Fibroblast of lung (primary cell): Measurements from ENCODE around the gene ANXA2. TPM values are rescaled to one million over a fixed set of nuclear protein-coding genes. Genes with fewer than 3 reads are reported as not detected.

Experiments
- DNase-seq, 2 donors: peaks; one replicate each; pipeline versions ENCODE4 v3.0.0 to v3.0.0-alpha.2; 2010; ENCODE audit warnings: low read depth in 2 of 2
- H2AFZ ChIP-seq: 2 replicates; pipeline ENCODE4 v1.5.1; 2012; ENCODE audit warnings: low read length, control low read depth, inconsistent platforms
- H3K27ac ChIP-seq: 2 replicates; pipeline ENCODE4 v1.5.1; 2011; ENCODE audit warnings: low read length, control low read depth; ENCODE audit not compliant: insufficient read depth
- H3K27me3 ChIP-seq: 2 replicates; pipeline ENCODE4 v1.5.1; 2011; ENCODE audit warnings: mild to moderate bottlenecking, low read length; ENCODE audit not compliant: control insufficient read depth, insufficient read depth
- H3K36me3 ChIP-seq: 2 replicates; pipeline ENCODE4 v1.5.1; 2011; ENCODE audit warnings: low read length; ENCODE audit not compliant: control insufficient read depth, insufficient read depth
- H3K4me1 ChIP-seq: 2 replicates; pipeline ENCODE4 v1.5.1; 2011; ENCODE audit warnings: low read length; ENCODE audit not compliant: control insufficient read depth, insufficient read depth; ENCODE audit errors: extremely low read depth
- H3K4me2 ChIP-seq: 2 replicates; pipeline ENCODE4 v1.5.1; 2011; ENCODE audit warnings: low read length, control low read depth; ENCODE audit not compliant: insufficient read depth; ENCODE audit errors: extremely low read depth
- H3K4me3 ChIP-seq, 4 experiments: fragments of 200-600 bp in 1 of 4; sonication (generic) in 1 of 4; replicated peaks in 1 of 4; 2 replicates each; pipeline ENCODE4 v1.5.1; 2011 to 2016; ENCODE audit warnings: low read length in 4 of 4, low read depth in 3 of 4, mild to moderate bottlenecking in 3 of 4, control low read depth in 2 of 4, inconsistent platforms in 1 of 4, mixed read lengths in 1 of 4; ENCODE audit not compliant: insufficient read depth in 1 of 4; ENCODE audit errors: control extremely low read depth in 1 of 4
- H3K79me2 ChIP-seq: 2 replicates; pipeline ENCODE4 v1.5.1; 2012; ENCODE audit warnings: mild to moderate bottlenecking, low read length, inconsistent platforms; ENCODE audit not compliant: control insufficient read depth, insufficient read depth
- H3K9ac ChIP-seq: 2 replicates; pipeline ENCODE4 v1.5.1; 2011; ENCODE audit warnings: mild to moderate bottlenecking, low read length, control low read depth; ENCODE audit not compliant: insufficient read depth
- H3K9me3 ChIP-seq: 2 replicates; pipeline ENCODE4 v1.5.1; 2012; ENCODE audit warnings: low read depth, low read length; ENCODE audit not compliant: control insufficient read depth, insufficient read depth
- H4K20me1 ChIP-seq: 2 replicates; pipeline ENCODE4 v1.5.1; 2011; ENCODE audit warnings: low read length; ENCODE audit not compliant: control insufficient read depth, insufficient read depth; ENCODE audit errors: extremely low read depth
- CTCF ChIP-seq, 2 donors: IDR thresholded peaks in 1 of 2; conservative IDR thresholded peaks in 1 of 2; 1 replicate in 1 of 2; 2 replicates in 1 of 2; pipeline ENCODE4 v1.5.1; 2011 to 2012; ENCODE audit warnings: low read length in 2 of 2, control low read depth in 1 of 2, inconsistent platforms in 1 of 2, low read depth in 1 of 2, mild to moderate bottlenecking in 1 of 2
- EZH2 ChIP-seq: IDR thresholded peaks from 2 replicates; pipeline ENCODE4 v1.5.1; 2012; ENCODE audit warnings: low read length, control low read depth, mild to moderate bottlenecking; ENCODE audit errors: missing control alignments
- polyA plus RNA-seq, 2 donors: library from polyadenylated mRNA; depleted of rRNA in 1 of 2; stranded (reverse) in 1 of 2; unstranded in 1 of 2; fragments of >200 nt; gene quantifications; 2 replicates each; pipeline ENCODE4 v1.2.1, GENCODE V29; 2011 to 2012; ENCODE audit warnings: missing spikeins in 1 of 2
- total RNA-seq: library from RNA; depleted of rRNA; stranded (reverse); fragments of >200 nt; gene quantifications from 2 replicates; pipeline ENCODE4 v1.2.1, GENCODE V29; 2014

The ANXA2 gene
- total and polyA plus RNA-seq, 2 donors (not counting 1 experiment from before 2014, with no cell fraction given) = 2,754 to 4,872 TPM

DNA sequence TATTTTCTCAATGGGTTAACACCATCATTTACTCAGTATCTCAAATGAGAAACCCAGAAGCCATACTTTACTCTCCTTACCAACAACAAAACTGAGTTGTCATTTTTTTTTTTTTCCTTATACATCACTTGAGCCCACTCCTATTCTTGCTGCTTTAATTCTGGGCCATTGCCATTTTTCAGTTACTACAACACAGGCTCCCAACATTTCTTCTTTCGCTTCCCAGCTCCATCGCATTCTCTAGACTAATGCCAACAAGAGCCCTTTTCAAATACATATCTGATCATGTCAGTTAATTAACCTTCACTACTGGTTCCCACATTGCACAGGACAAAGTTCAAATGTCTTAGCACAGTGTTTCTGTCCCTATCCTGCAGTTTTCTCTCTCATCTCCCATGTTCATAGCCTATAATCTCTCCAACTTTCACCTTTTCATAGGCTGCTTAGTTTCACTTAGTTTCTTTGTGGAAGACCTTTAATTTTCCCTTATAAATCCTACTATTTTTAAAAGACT, 22.5 kb upstream of the ANXA2 start:
- H3K36me3 ChIP-seq = no peaks in the 10 kb centered on the region
- TF ChIP-seq EZH2 = no peak
- no peak for TF ChIP-seq CTCF (conservative IDR thresholded peaks at IDR 0.05 in 1 of 2, IDR thresholded peaks at IDR 0.05 in 1 of 2; ENCODE audit: low read depth in 1 of 2, low read length in 2 of 2)
- H3K9me3 ChIP-seq = no peaks in the 10 kb centered on the region
- peaks cover 9% of the 10 kb centered on the region for H3K4me1 ChIP-seq
- H4K20me1 ChIP-seq = no peaks in the 10 kb centered on the region
- no peak overlapping the region for H2AFZ ChIP-seq
- no peaks in the 10 kb centered on the region for H3K79me2 ChIP-seq
- H3K27me3 ChIP-seq = no peaks in the 10 kb centered on the region
- H3K27ac ChIP-seq = no peak overlapping the region
- no peak overlapping the region for H3K9ac ChIP-seq
- no peak for DNase-seq
- H3K4me3 ChIP-seq = no peak overlapping the region
- peak overlapping the region; percentile 6 for H3K4me2 ChIP-seq

- Histone ChIP-seq H3K4me3 (no peak overlapping the region), H2AFZ (no peak overlapping the region), H3K4me1 (peaks cover 9% of the 10 kb centered on the region), H3K9ac (no peak overlapping the region), H3K36me3 (no peaks in the 10 kb centered on the region), H3K27ac (no peak overlapping the region), H3K9me3 (no peaks in the 10 kb centered on the region), H3K4me2 (no peak overlapping the region), H4K20me1 (no peaks in the 10 kb centered on the region), H3K27me3 (no peaks in the 10 kb centered on the region), H3K79me2 (no peaks in the 10 kb centered on the region)
- peak; percentile 55 to 76 for DNase-seq
- TF ChIP-seq EZH2 (no peak), CTCF (conservative IDR thresholded peaks at IDR 0.05 in 1 of 2, IDR thresholded peaks at IDR 0.05 in 1 of 2; ENCODE audit: low read depth in 1 of 2, low read length in 2 of 2) (no peak)
Measured at GRCh38 chr15:60419753-60420152, 22.0 kb upstream of the ANXA2 start.

GRCh38 chr15:60418096-60418495, 20.3 kb upstream of the ANXA2 start:
- Histone ChIP-seq H3K4me1 (peaks cover 17% of the 10 kb centered on the region), H3K9me3 (no peaks in the 10 kb centered on the region), H3K9ac (no peak overlapping the region), H3K4me2 (no peak overlapping the region), H3K27me3 (no peaks in the 10 kb centered on the region), H4K20me1 (no peaks in the 10 kb centered on the region), H2AFZ (no peak overlapping the region), H3K27ac (no peak overlapping the region), H3K36me3 (no peaks in the 10 kb centered on the region), H3K79me2 (no peaks in the 10 kb centered on the region), H3K4me3 (no peak overlapping the region)
- TF ChIP-seq EZH2 = no peak
- no peak for TF ChIP-seq CTCF (conservative IDR thresholded peaks at IDR 0.05 in 1 of 2, IDR thresholded peaks at IDR 0.05 in 1 of 2; ENCODE audit: low read depth in 1 of 2, low read length in 2 of 2)
- no peak for DNase-seq
